ENCODE measurements around the gene FAM81A.

FAM81A gene

GRCh38 chr15:59569477-59569876, 131.5 kb downstream of the FAM81A start:
- Histone ChIP-seq H3K9ac (ENCODE audit: low read length) (peak overlapping the region; percentile 36; the same call in 1 of the 2 replicates), H4K20me1 (ENCODE audit: insufficient read depth, low read length) (no peaks in the 10 kb centered on the region), H3K4me3 (ENCODE audit: low read length) (peak overlapping the region; percentile 9; the same call in 1 of the 2 replicates), H3K27ac (ENCODE audit: low read length) (peak overlapping the region; percentile 45), H3K79me2 (ENCODE audit: low read length) (no peaks in the 10 kb centered on the region), H3K36me3 (replicated peaks; ENCODE audit: low read depth, low read length) (no peaks in the 10 kb centered on the region), H3K27me3 (ENCODE audit: low read depth, low read length) (no peaks in the 10 kb centered on the region), H3K9me3 (ENCODE audit: insufficient read depth, low read length) (no peaks in the 10 kb centered on the region), H3K4me2 (ENCODE audit: low read length) (peak overlapping the region; percentile 59), H3K4me1 (ENCODE audit: low read length) (peaks cover 36% of the 10 kb centered on the region), H2AFZ (ENCODE audit: low read depth, low read length) (peak overlapping the region; percentile 66)
- TF ChIP-seq CTCF (IDR thresholded peaks at IDR 0.05; ENCODE audit: low read depth, low read length): no peak
- no peak for TF ChIP-seq EZH2phosphoT487 (IDR thresholded peaks at IDR 0.05; ENCODE audit: low read depth)

- Histone ChIP-seq H3K4me3 (ENCODE audit: low read length) (peak overlapping the region; percentile 5; the same call in 1 of the 2 replicates), H3K9me3 (ENCODE audit: insufficient read depth, low read length) (no peaks in the 10 kb centered on the region), H2AFZ (ENCODE audit: low read depth, low read length) (peak overlapping the region; percentile 66; the same call in 1 of the 2 replicates), H3K4me2 (ENCODE audit: low read length) (peak overlapping the region; percentile 59), H3K79me2 (ENCODE audit: low read length) (no peaks in the 10 kb centered on the region), H3K9ac (ENCODE audit: low read length) (peak overlapping the region; percentile 11; the same call in 1 of the 2 replicates), H3K4me1 (ENCODE audit: low read length) (peaks cover 36% of the 10 kb centered on the region), H4K20me1 (ENCODE audit: insufficient read depth, low read length) (no peaks in the 10 kb centered on the region), H3K27ac (ENCODE audit: low read length) (peak overlapping the region; percentile 45), H3K27me3 (ENCODE audit: low read depth, low read length) (no peaks in the 10 kb centered on the region), H3K36me3 (replicated peaks; ENCODE audit: low read depth, low read length) (no peaks in the 10 kb centered on the region)
- no peak for TF ChIP-seq EZH2phosphoT487 (IDR thresholded peaks at IDR 0.05; ENCODE audit: low read depth)
- no peak for TF ChIP-seq CTCF (IDR thresholded peaks at IDR 0.05; ENCODE audit: low read depth, low read length)
Observed at GRCh38 chr15:59570315-59570714, 132.3 kb downstream of the FAM81A start.

GRCh38 chr15:59571606-59572005, 133.6 kb downstream of the FAM81A start:
- TF ChIP-seq CTCF (IDR thresholded peaks at IDR 0.05; ENCODE audit: low read depth, low read length): no peak
- TF ChIP-seq EZH2phosphoT487 (IDR thresholded peaks at IDR 0.05; ENCODE audit: low read depth): no peak
- no peak overlapping the region for H3K4me3 ChIP-seq (ENCODE audit: low read length)
- H2AFZ ChIP-seq (ENCODE audit: low read depth, low read length): no peak overlapping the region
- H3K9me3 ChIP-seq (ENCODE audit: insufficient read depth, low read length): no peaks in the 10 kb centered on the region
- H3K27ac ChIP-seq (ENCODE audit: low read length): no peak overlapping the region
- H3K9ac ChIP-seq (ENCODE audit: low read length): no peak overlapping the region
- H3K4me1 ChIP-seq (ENCODE audit: low read length): peaks cover 32% of the 10 kb centered on the region
- H3K36me3 ChIP-seq (replicated peaks; ENCODE audit: low read depth, low read length): no peaks in the 10 kb centered on the region
- no peaks in the 10 kb centered on the region for H4K20me1 ChIP-seq (ENCODE audit: insufficient read depth, low read length)
- no peaks in the 10 kb centered on the region for H3K79me2 ChIP-seq (ENCODE audit: low read length)
- no peak overlapping the region for H3K4me2 ChIP-seq (ENCODE audit: low read length)
- no peaks in the 10 kb centered on the region for H3K27me3 ChIP-seq (ENCODE audit: low read depth, low read length)

All from OCI-LY3 (cell line).